K562 (cell line): ENCODE data around the gene CCDC138. TPM values are rescaled to one million over a fixed set of nuclear protein-coding genes. Genes with fewer than 3 reads are reported as not detected.

Source experiments
- ATAC-seq: fragments of 200-7000 bp; cut with Tn5 transposase; 3 replicates; pipeline ENCODE4 v1.9.1; 2020; ENCODE audit warnings: moderate library complexity
- BruUV-seq: library from RNA; stranded (reverse); fragments of 400-500 nt; replicated peaks from 2 replicates; lab custom pipeline; 2021; lab: Mats Ljungman, UMichigan
- CTCF ChIA-PET: fragments of 300-600 bp; formaldehyde crosslinking; extraction: SDS; loops from one replicate; lab custom pipeline; 2021; ENCODE audit warnings: low intra/inter-chr PET ratio; lab: Yijun Ruan, JAX
- POLR2A ChIA-PET: fragments of 300-600, 350-650 bp; sonication (Branson Sonifier 250); formaldehyde crosslinking; extraction: SDS; loops from one replicate; lab custom pipeline; 2021; ENCODE audit warnings: antibody characterized with exemption, inconsistent platforms; lab: Yijun Ruan, JAX
- DNase-seq, 4 experiments: peaks; one replicate each; pipeline versions ENCODE4 v3.0.0 to v3.0.0-alpha.2; 2011 to 2018; ENCODE audit warnings: low spot score in 3 of 4, mixed read lengths in 3 of 4; ENCODE audit errors: extremely low read depth in 1 of 4
- FAIRE-seq: peaks from 2 replicates; lab custom pipeline; 2011; peaks lifted over from hg19 to GRCh38; lab: Jason Lieb, UNC
- H2AFZ ChIP-seq: 2 replicates; pipeline ENCODE4 v1.6.0; 2011; ENCODE audit warnings: low read depth, low read length, control low read depth, inconsistent platforms
- H3K27ac ChIP-seq: fragments of 200-600 bp; 3 replicates; pipeline ENCODE4 v1.8.0; 2011; ENCODE audit warnings: low read depth, mild to moderate bottlenecking, control low read depth, inconsistent platforms, low read length, moderate library complexity, mixed read lengths; ENCODE audit errors: extremely low read depth
- H3K27me3 ChIP-seq, 2 experiments: fragments of 300-600 bp in 1 of 2; 2 replicates in 1 of 2; 3 replicates in 1 of 2; pipeline versions ENCODE4 v1.6.0 to v1.8.0; 2011; ENCODE audit warnings: inconsistent platforms in 2 of 2, low read length in 2 of 2, mild to moderate bottlenecking in 1 of 2, mixed read lengths in 1 of 2, moderate library complexity in 1 of 2; ENCODE audit not compliant: control insufficient read depth in 2 of 2, insufficient read depth in 2 of 2
- H3K36me3 ChIP-seq: fragments of 300-600 bp; 3 replicates; pipeline ENCODE4 v1.8.0; 2011; ENCODE audit warnings: mild to moderate bottlenecking, low read length, inconsistent platforms; ENCODE audit not compliant: control insufficient read depth, insufficient read depth
- H3K4me1 ChIP-seq, 2 experiments: fragments of 200-600 bp in 1 of 2; replicated peaks in 1 of 2; 2 replicates in 1 of 2; 3 replicates in 1 of 2; pipeline versions ENCODE4 v1.5.1 to v1.8.0; 2011; ENCODE audit warnings: inconsistent platforms in 2 of 2, low read length in 2 of 2, mild to moderate bottlenecking in 1 of 2, mixed read lengths in 1 of 2, moderate library complexity in 1 of 2; ENCODE audit not compliant: control insufficient read depth in 2 of 2, insufficient read depth in 2 of 2
- H3K4me2 ChIP-seq: 2 replicates; pipeline ENCODE4 v1.6.1; 2011; ENCODE audit warnings: low read length, control low read depth, inconsistent platforms, mixed read lengths; ENCODE audit not compliant: insufficient read depth
- H3K4me3 ChIP-seq: fragments of 200-600 bp; sonication (generic), shearing (Covaris generic); 2 replicates; pipeline ENCODE4 v1.5.1; 2016; ENCODE audit warnings: control low read depth, inconsistent platforms
- H3K79me2 ChIP-seq: fragments of 200-600 bp; 3 replicates; pipeline ENCODE4 v1.8.0; 2011; ENCODE audit warnings: low read length, inconsistent platforms; ENCODE audit not compliant: control insufficient read depth, insufficient read depth
- H3K9ac ChIP-seq, 2 experiments: 2 replicates each; pipeline versions ENCODE4 v1.6.0 to v1.6.1; 2011; ENCODE audit warnings: low read depth in 2 of 2, low read length in 2 of 2, control low read depth in 1 of 2, inconsistent platforms in 1 of 2, mild to moderate bottlenecking in 1 of 2, mixed read lengths in 1 of 2; ENCODE audit not compliant: insufficient read depth in 1 of 2
- H3K9me1 ChIP-seq: one replicate; pipeline ENCODE4 v1.6.0; 2011; ENCODE audit warnings: inconsistent platforms, mild to moderate bottlenecking, low read length, moderate library complexity; ENCODE audit not compliant: control insufficient read depth, insufficient read depth
- H3K9me3 ChIP-seq: replicated peaks from 2 replicates; pipeline ENCODE4 v1.5.1; 2011; ENCODE audit warnings: low read depth, low read length, inconsistent platforms; ENCODE audit not compliant: control insufficient read depth, insufficient read depth
- H4K20me1 ChIP-seq: replicated peaks from 2 replicates; pipeline ENCODE4 v1.6.1; 2011; ENCODE audit warnings: low read length, inconsistent platforms, mixed read lengths; ENCODE audit not compliant: control insufficient read depth, insufficient read depth
- ARID1B ChIP-seq: fragments of 450-650 bp; IDR thresholded peaks from 2 replicates; pipeline ENCODE4 v1.6.1; 2016; ENCODE audit warnings: antibody characterized with exemption, mild to moderate bottlenecking, inconsistent platforms
- CGGBP1 ChIP-seq: fragments of 250-450 bp; sonication (Bioruptor Pico); IDR thresholded peaks from 2 replicates; pipeline ENCODE4 v1.9.0; 2021; ENCODE audit warnings: mild to moderate bottlenecking
- NR2C2 ChIP-seq, 2 experiments: fragments of 200-800 bp in 1 of 2; sonication (Bioruptor generic) in 1 of 2; sonication (generic) in 1 of 2; formaldehyde crosslinking in 1 of 2; IDR thresholded peaks; 2 replicates each; pipeline versions ENCODE4 v1.6.1 to v1.8.0; 2016 to 2022; ENCODE audit warnings: mild to moderate bottlenecking in 1 of 2, missing compliant biosample characterization in 1 of 2, missing genetic modification characterization in 1 of 2, missing genetic modification reagents in 1 of 2
- RHOXF2B ChIP-seq: fragments of 250-450 bp; sonication (Bioruptor Pico); conservative IDR thresholded peaks from 2 replicates; pipeline ENCODE4 v1.5.1; 2021
- SUPT5H ChIP-seq: fragments of 450-650 bp; IDR thresholded peaks from 2 replicates; pipeline ENCODE4 v1.6.1; 2016
- TOE1 ChIP-seq, 2 experiments: fragments of 450-650 bp in 1 of 2; sonication (generic) in 1 of 2; formaldehyde crosslinking in 1 of 2; IDR thresholded peaks; 2 replicates each; pipeline versions ENCODE4 v1.7.1 to v1.8.0; 2016 to 2022; ENCODE audit warnings: borderline replicate concordance in 2 of 2, mild to moderate bottlenecking in 2 of 2, antibody characterized with exemption in 1 of 2, inconsistent platforms in 1 of 2, low read depth in 1 of 2, missing genetic modification reagents in 1 of 2, moderate library complexity in 1 of 2
- ZBTB2 ChIP-seq: fragments of 450-650 bp; IDR thresholded peaks from 2 replicates; pipeline ENCODE4 v1.6.1; 2016; ENCODE audit warnings: antibody characterized with exemption
- ZBTB40 ChIP-seq, 2 experiments: fragments of 450-650 bp in 1 of 2; sonication (generic) in 1 of 2; formaldehyde crosslinking in 1 of 2; IDR thresholded peaks; 2 replicates each; pipeline versions ENCODE4 v1.7.1 to v1.9.0; 2016 to 2022; ENCODE audit warnings: inconsistent platforms in 1 of 2, mild to moderate bottlenecking in 1 of 2, missing genetic modification reagents in 1 of 2
- ZNF124 ChIP-seq: sonication (generic); formaldehyde crosslinking; IDR thresholded peaks from 2 replicates; pipeline ENCODE4 v1.8.1; 2022; ENCODE audit warnings: missing genetic modification reagents
- ZNF589 ChIP-seq: fragments of 200-800 bp; sonication (Bioruptor generic); IDR thresholded peaks from 2 replicates; pipeline ENCODE4 v1.6.1; 2016; ENCODE audit warnings: low read depth, missing genetic modification characterization, missing compliant biosample characterization
- WGBS: fragments of 100-300 bp; shearing (Covaris generic); methylation state at CpG from one replicate; pipeline ENCODE4 v1.1.6; 2016; ENCODE audit warnings: low coverage, mixed read lengths; ENCODE audit not compliant: insufficient coverage; ENCODE audit errors: missing lambda C conversion rate; 5-methylcytosine and 5-hydroxymethylcytosine counted together
- in situ Hi-C: fragments of 300-500 bp; cut with MboI; formaldehyde crosslinking; loops from 4 replicates; pipeline ENCODE4 v1.15.0; 2018; ENCODE audit warnings: inconsistent platforms, mixed read lengths
- intact Hi-C: fragments of 100-400 bp; cut with micrococcal nuclease; formaldehyde crosslinking; loops from 2 replicates; pipeline ENCODE4 v1.14.2; 2022
- polyA plus RNA-seq, 8 experiments: library from polyadenylated mRNA; depleted of rRNA in 4 of 8; stranded (reverse) in 5 of 8; unstranded in 3 of 8; fragments of >200 nt; fragmentation: Nextera tagmentation in 2 of 8; fragmentation: Illumina TruSeq in 1 of 8; extraction: Ambion mirVana in 2 of 8; extraction: Trizol in 1 of 8; gene quantifications; 2 replicates each; pipeline versions ENCODE4 v1.2.1 to v1.2.3, GENCODE V29; 2011 to 2014; ENCODE audit warnings: inconsistent platforms in 1 of 8, missing spikeins in 1 of 8
- total RNA-seq, 7 experiments: library from RNA; depleted of rRNA in 6 of 7; stranded (reverse); fragments of >200 nt in 6 of 7; fragmentation: Illumina TruSeq in 2 of 7; extraction: Trizol in 2 of 7; gene quantifications; 2 replicates each; pipeline versions ENCODE4 v1.2.1 to v1.2.3, GENCODE V29; 2011 to 2021; ENCODE audit warnings: low replicate concordance in 1 of 7

Gene CCDC138
- total and polyA plus RNA-seq, 9 of the 15 experiments (the other 6 are each of a cell fraction or from before 2014, with no cell fraction given), result 17.5 to 44.6 (median 26.7) TPM

GRCh38 chr2:108806371-108807113 lies 20.0 kb downstream of the CCDC138 start:
- H4K20me1 ChIP-seq, result no peaks in the 10 kb centered on the region
- H2AFZ ChIP-seq, result no peak overlapping the region
- peaks cover 34% of the 10 kb centered on the region for H3K79me2 ChIP-seq
- ChIA-PET CTCF (no interaction called here), POLR2A (interaction anchor here (0.8 kb wide), 1 partner anchor 34 kb away, joined by 3 read pairs; no protein-coding TSS in a partner anchor)
- BruUV-seq, result no TSS peak
- no peaks in the 10 kb centered on the region for H3K4me1 ChIP-seq
- H3K4me3 ChIP-seq, result no peak overlapping the region
- 93% methylated on average over 6 of the region's 6 CpGs for WGBS
- no peak for ATAC-seq
- intact Hi-C loops, result no loop called here
- no peak for DNase-seq
- no peaks in the 10 kb centered on the region for H3K9me1 ChIP-seq
- no peak for FAIRE-seq
- H3K9ac ChIP-seq, result no peak overlapping the region
- no peaks in the 10 kb centered on the region for H3K27me3 ChIP-seq
- peaks cover 74% of the 10 kb centered on the region for H3K36me3 ChIP-seq
- no peak overlapping the region for H3K27ac ChIP-seq
- in situ Hi-C loops, result no loop called here
- no peak overlapping the region for H3K4me2 ChIP-seq
- peaks cover 14% of the 10 kb centered on the region for H3K9me3 ChIP-seq
- TF ChIP-seq RHOXF2B (CRISPR knock-in tag) (no peak), ZBTB2 (no peak), NR2C2 (CRISPR knock-in tag; IDR thresholded peaks at IDR 0.05) (no peak), NR2C2 (tag; IDR thresholded peaks at IDR 0.05) (no peak), ZNF124 (CRISPR knock-in tag) (no peak), ZBTB40 (IDR thresholded peaks at IDR 0.05) (no peak), ZBTB40 (CRISPR knock-in tag; IDR thresholded peaks at IDR 0.05) (no peak), ZNF589 (no peak), SUPT5H (no peak), TOE1 (IDR thresholded peaks at IDR 0.05; ENCODE audit: borderline replicate concordance) (no peak), TOE1 (CRISPR knock-in tag; IDR thresholded peaks at IDR 0.05; ENCODE audit: borderline replicate concordance, low read depth) (no peak), ARID1B (no peak), CGGBP1 (no peak)
